Right atrium auricular region (tissue), 2 donors: ENCODE data around the gene HES6. TPM values are rescaled to one million over a fixed set of nuclear protein-coding genes. Genes with fewer than 3 reads are reported as not detected.

Experiments
- DNase-seq: peaks from one replicate; pipeline ENCODE4 v3.0.0-alpha.2; 2019; ENCODE audit warnings: low spot score
- H3K27ac ChIP-seq, 2 donors: fragments of 200-600 bp; sonication (generic); 1 replicate in 1 of 2; 2 replicates in 1 of 2; pipeline ENCODE4 v1.5.1; 2016 to 2019
- H3K27me3 ChIP-seq, 2 donors: fragments of 200-600 bp; sonication (generic); one replicate each; pipeline versions ENCODE4 v1.5.1 to v1.6.0; 2017 to 2019
- H3K36me3 ChIP-seq: fragments of 200-600 bp; sonication (generic); one replicate; pipeline ENCODE4 v1.5.1; 2016
- H3K4me1 ChIP-seq, 2 donors: fragments of 200-600 bp; sonication (generic); one replicate each; pipeline versions ENCODE4 v1.5.1 to v1.6.0; 2017 to 2019
- H3K4me3 ChIP-seq, 2 donors: fragments of 200-600 bp; sonication (generic); 1 replicate in 1 of 2; 2 replicates in 1 of 2; pipeline ENCODE4 v1.5.1; 2017 to 2019; ENCODE audit warnings: mild to moderate bottlenecking in 1 of 2, moderate library complexity in 1 of 2
- H3K9me3 ChIP-seq, 2 donors: fragments of 200-600 bp; sonication (generic); one replicate each; pipeline ENCODE4 v1.5.1; 2019
- CTCF ChIP-seq, 2 donors: fragments of 200-600 bp; sonication (generic); IDR thresholded peaks; one replicate each; pipeline ENCODE4 v1.5.1; 2019; ENCODE audit warnings: antibody characterized with exemption in 2 of 2
- total RNA-seq, 2 donors: library from RNA; depleted of rRNA; stranded (reverse); fragments of >200 nt; gene quantifications; one replicate each; pipeline ENCODE4 v1.1.0, GENCODE V29; 2016

HES6 gene
- total RNA-seq, 2 donors from 2014 or later: 2.5 to 4.8 TPM

- Histone ChIP-seq H3K27me3 (no peaks in the 10 kb centered on the region), H3K4me1 (peaks cover 0 to 55% of the 10 kb centered on the region in 2 donors), H3K36me3 (no peaks in the 10 kb centered on the region), H3K9me3 (no peaks in the 10 kb centered on the region), H3K4me3 (no peak overlapping the region), H3K27ac (no peak overlapping the region)
- TF ChIP-seq CTCF (IDR thresholded peaks at IDR 0.05): no peak
- DNase-seq: no peak
Measured at GRCh38 chr2:238282861-238283738, 43.3 kb upstream of the HES6 start.

- TF ChIP-seq CTCF (IDR thresholded peaks at IDR 0.05): no peak
- Histone ChIP-seq H3K4me1 (peaks cover 0 to 44% of the 10 kb centered on the region in 2 donors), H3K27me3 (no peaks in the 10 kb centered on the region), H3K9me3 (no peaks in the 10 kb centered on the region), H3K36me3 (no peaks in the 10 kb centered on the region), H3K4me3 (no peak overlapping the region), H3K27ac (no peak overlapping the region)
- no peak for DNase-seq
Measured at GRCh38 chr2:238281826-238282480, 42.1 kb upstream of the HES6 start.

- peaks cover 16% of the 10 kb centered on the region for H3K36me3 ChIP-seq
- H3K4me1 ChIP-seq: peaks cover 0 to 27% of the 10 kb centered on the region in 2 donors
- no peak overlapping the region for H3K27ac ChIP-seq
- no peak overlapping the region for H3K4me3 ChIP-seq
- H3K9me3 ChIP-seq: no peaks in the 10 kb centered on the region
- no peaks in the 10 kb centered on the region for H3K27me3 ChIP-seq
- no peak for TF ChIP-seq CTCF (IDR thresholded peaks at IDR 0.05)
- DNase-seq: no peak
Measured at GRCh38 chr2:238280083-238280825, 40.4 kb upstream of the HES6 start.

- Histone ChIP-seq H3K27ac (no peak overlapping the region), H3K36me3 (peaks cover 26% of the 10 kb centered on the region), H3K4me1 (peaks cover 0 to 22% of the 10 kb centered on the region in 2 donors), H3K4me3 (no peak overlapping the region), H3K9me3 (no peaks in the 10 kb centered on the region), H3K27me3 (no peaks in the 10 kb centered on the region)
- no peak for TF ChIP-seq CTCF (IDR thresholded peaks at IDR 0.05)
- DNase-seq: no peak
Measured at GRCh38 chr2:238279324-238279682, 39.5 kb upstream of the HES6 start.

- Histone ChIP-seq H3K36me3 (peaks cover 31% of the 10 kb centered on the region), H3K4me3 (no peak overlapping the region), H3K27ac (no peak overlapping the region), H3K27me3 (no peaks in the 10 kb centered on the region), H3K4me1 (peaks cover 0 to 20% of the 10 kb centered on the region in 2 donors), H3K9me3 (no peaks in the 10 kb centered on the region)
- DNase-seq: no peak
- no peak for TF ChIP-seq CTCF (IDR thresholded peaks at IDR 0.05)
Measured at GRCh38 chr2:238278626-238279323, 38.9 kb upstream of the HES6 start.
